ENCODE measurements around the gene CSNK2B. TPM values are rescaled to one million over a fixed set of nuclear protein-coding genes. Genes with fewer than 3 reads are reported as not detected.
A peak's percentile ranks its signal among the peaks of the same experiment; 100 is the strongest.

CSNK2B gene
- total RNA-seq, 1 donor from 2014 or later = 163 TPM

- peak overlapping the region; percentile 85 for H3K27ac Mint-ChIP-seq
- peak; percentile 21 for TF ChIP-seq CTCF (IDR thresholded peaks at IDR 0.05; ENCODE audit: unreplicated experiment)
- H3K9me3 Mint-ChIP-seq (ENCODE audit: low read depth) = no peaks in the 10 kb centered on the region
- H3K27me3 Mint-ChIP-seq = no peaks in the 10 kb centered on the region
- H3K4me3 Mint-ChIP-seq (ENCODE audit: low read depth) = peak overlapping the region; percentile 83
- peaks cover 5% of the 10 kb centered on the region for H3K36me3 Mint-ChIP-seq (ENCODE audit: insufficient read depth)
- DNase-seq (ENCODE audit: low spot score, unreplicated experiment) = no peak
- H3K4me1 Mint-ChIP-seq (ENCODE audit: low read depth) = peaks cover 15% of the 10 kb centered on the region
Measured at GRCh38 chr6:31681135-31681671, 15.3 kb downstream of the CSNK2B start.

- DNase-seq (ENCODE audit: low spot score, unreplicated experiment) = no peak
- H3K4me1 Mint-ChIP-seq (ENCODE audit: low read depth) = peaks cover 15% of the 10 kb centered on the region
- peaks cover 14% of the 10 kb centered on the region for H3K36me3 Mint-ChIP-seq (ENCODE audit: insufficient read depth)
- no peaks in the 10 kb centered on the region for H3K9me3 Mint-ChIP-seq (ENCODE audit: low read depth)
- peak overlapping the region; percentile 83 for H3K4me3 Mint-ChIP-seq (ENCODE audit: low read depth)
- H3K27me3 Mint-ChIP-seq = no peaks in the 10 kb centered on the region
- peak overlapping the region; percentile 92 for H3K27ac Mint-ChIP-seq
- no peak for TF ChIP-seq CTCF (IDR thresholded peaks at IDR 0.05; ENCODE audit: unreplicated experiment)
Measured at GRCh38 chr6:31683591-31683990, 17.7 kb downstream of the CSNK2B start.

GRCh38 chr6:31686483-31686882 lies 20.6 kb downstream of the CSNK2B start:
- peaks cover 18% of the 10 kb centered on the region for H3K36me3 Mint-ChIP-seq (ENCODE audit: insufficient read depth)
- H3K4me1 Mint-ChIP-seq (ENCODE audit: low read depth) = peaks cover 21% of the 10 kb centered on the region
- H3K27ac Mint-ChIP-seq = no peak overlapping the region
- H3K9me3 Mint-ChIP-seq (ENCODE audit: low read depth) = no peaks in the 10 kb centered on the region
- no peak overlapping the region for H3K4me3 Mint-ChIP-seq (ENCODE audit: low read depth)
- no peak for TF ChIP-seq CTCF (IDR thresholded peaks at IDR 0.05; ENCODE audit: unreplicated experiment)
- H3K27me3 Mint-ChIP-seq = no peaks in the 10 kb centered on the region
- DNase-seq (ENCODE audit: low spot score, unreplicated experiment) = no peak

DNA sequence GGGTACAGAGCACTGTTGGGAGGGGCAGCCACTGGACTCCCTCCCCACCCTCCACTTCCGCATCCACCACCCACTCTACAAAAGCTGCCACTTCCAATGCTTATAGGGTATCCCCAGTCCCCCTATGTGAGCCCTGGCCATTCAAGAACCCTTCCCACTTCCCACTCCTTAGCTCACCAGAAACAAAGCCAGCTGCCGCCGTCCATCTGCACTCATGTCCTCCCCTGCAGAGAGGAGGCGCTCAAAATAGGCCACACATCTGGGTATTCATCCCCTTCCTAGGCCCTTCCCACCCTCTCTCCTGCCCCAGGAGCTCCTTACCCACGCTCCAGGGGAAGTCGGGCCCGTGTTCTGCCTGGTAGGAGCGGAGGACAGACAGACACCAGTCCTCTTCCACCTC lies 21.4 kb downstream of the CSNK2B start:
- DNase-seq (ENCODE audit: low spot score, unreplicated experiment) = no peak
- no peaks in the 10 kb centered on the region for H3K27me3 Mint-ChIP-seq
- no peak for TF ChIP-seq CTCF (IDR thresholded peaks at IDR 0.05; ENCODE audit: unreplicated experiment)
- peaks cover 18% of the 10 kb centered on the region for H3K4me1 Mint-ChIP-seq (ENCODE audit: low read depth)
- no peaks in the 10 kb centered on the region for H3K9me3 Mint-ChIP-seq (ENCODE audit: low read depth)
- no peak overlapping the region for H3K4me3 Mint-ChIP-seq (ENCODE audit: low read depth)
- H3K27ac Mint-ChIP-seq = no peak overlapping the region
- H3K36me3 Mint-ChIP-seq (ENCODE audit: insufficient read depth) = peaks cover 19% of the 10 kb centered on the region

- Mint-ChIP-seq H3K4me3 (ENCODE audit: low read depth) (no peak overlapping the region), H3K9me3 (ENCODE audit: low read depth) (no peaks in the 10 kb centered on the region), H3K36me3 (ENCODE audit: insufficient read depth) (peaks cover 25% of the 10 kb centered on the region), H3K27me3 (no peaks in the 10 kb centered on the region), H3K27ac (no peak overlapping the region), H3K4me1 (ENCODE audit: low read depth) (peaks cover 17% of the 10 kb centered on the region)
- no peak for DNase-seq (ENCODE audit: low spot score, unreplicated experiment)
- TF ChIP-seq CTCF (IDR thresholded peaks at IDR 0.05; ENCODE audit: unreplicated experiment) = no peak
Measured at GRCh38 chr6:31687860-31688693, 22.2 kb downstream of the CSNK2B start.

Measured in progenitor cell of endocrine pancreas (in vitro differentiated cells).